Activated CD8-positive, alpha-beta memory T cell treated with anti-CD3 and anti-CD28 coated beads, Interleukin-2, amount 10 ng/mL, durations not matched to agents 7 days and 5 days (primary cell): ENCODE measurements around the gene EIF3B. TPM values are rescaled to one million over a fixed set of nuclear protein-coding genes. Genes with fewer than 3 reads are reported as not detected.
A peak's percentile ranks its signal among the peaks of the same experiment; 100 is the strongest.

ENCODE experiments used
- ATAC-seq: fragments of 150-1000 bp; cut with Tn5 transposase; one replicate; pipeline ENCODE4 v1.10.0; 2021; ENCODE audit warnings: moderate library complexity
- CTCF ChIA-PET: fragments of 350-600 bp; sonication (Branson Sonifier 250); formaldehyde crosslinking; loops from one replicate; lab custom pipeline; 2021; ENCODE audit warnings: antibody characterized with exemption; lab: Charles Lee
- DNase-seq: peaks from one replicate; pipeline ENCODE4 v3.0.0-alpha.2; 2020
- H3K27ac Mint-ChIP-seq: one replicate; pipeline ENCODE4 v1.8.0; 2021; ENCODE audit warnings: mild to moderate bottlenecking, mixed read lengths
- H3K27me3 Mint-ChIP-seq: one replicate; pipeline ENCODE4 v1.8.0; 2021; ENCODE audit warnings: mixed read lengths
- H3K36me3 Mint-ChIP-seq: one replicate; pipeline ENCODE4 v1.8.0; 2021; ENCODE audit warnings: mild to moderate bottlenecking, mixed read lengths
- H3K4me1 Mint-ChIP-seq: one replicate; pipeline ENCODE4 v1.8.0; 2021; ENCODE audit warnings: mixed read lengths
- H3K4me3 Mint-ChIP-seq: one replicate; pipeline ENCODE4 v1.8.0; 2021; ENCODE audit warnings: mild to moderate bottlenecking, moderate library complexity, mixed read lengths
- H3K9me3 Mint-ChIP-seq: one replicate; pipeline ENCODE4 v1.8.0; 2022; ENCODE audit warnings: low read depth, mixed read lengths
- total RNA-seq, 2 experiments: library from RNA; stranded (reverse); gene quantifications; one replicate each; pipeline ENCODE4 v1.2.3, GENCODE V29; 2021

Gene EIF3B
- total RNA-seq, 2 experiments from 2014 or later: 170 to 204 TPM

DNA sequence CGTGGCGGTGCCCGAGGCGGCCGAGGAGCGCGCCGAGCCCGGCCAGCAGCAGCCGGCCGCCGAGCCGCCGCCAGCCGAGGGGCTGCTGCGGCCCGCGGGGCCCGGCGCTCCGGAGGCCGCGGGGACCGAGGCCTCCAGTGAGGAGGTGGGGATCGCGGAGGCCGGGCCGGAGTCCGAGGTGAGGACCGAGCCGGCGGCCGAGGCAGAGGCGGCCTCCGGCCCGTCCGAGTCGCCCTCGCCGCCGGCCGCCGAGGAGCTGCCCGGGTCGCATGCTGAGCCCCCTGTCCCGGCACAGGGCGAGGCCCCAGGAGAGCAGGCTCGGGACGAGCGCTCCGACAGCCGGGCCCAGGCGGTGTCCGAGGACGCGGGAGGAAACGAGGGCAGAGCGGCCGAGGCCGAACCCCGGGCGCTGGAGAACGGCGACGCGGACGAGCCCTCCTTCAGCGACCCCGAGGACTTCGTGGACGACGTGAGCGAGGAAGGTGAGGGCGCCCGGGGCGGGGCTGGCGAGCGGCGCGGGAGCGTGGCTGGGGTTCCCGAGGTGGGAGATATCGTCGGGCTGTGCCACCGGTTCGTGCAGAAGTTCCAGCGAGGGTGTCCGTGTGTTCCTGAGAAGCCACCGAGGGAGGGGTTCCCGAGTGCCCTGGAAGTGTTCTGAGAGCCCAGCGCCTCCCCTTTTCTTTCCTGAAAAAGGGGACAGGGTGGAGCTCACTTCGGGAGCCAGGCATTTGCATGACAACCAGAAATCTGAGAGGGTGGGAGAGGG lies 495 bp downstream of the EIF3B start:
- peak; percentile 51 for DNase-seq
- peaks cover 33% of the 10 kb centered on the region for H3K4me1 Mint-ChIP-seq
- ATAC-seq: peak; percentile 20
- no peaks in the 10 kb centered on the region for H3K27me3 Mint-ChIP-seq
- peak overlapping the region; percentile 98 for H3K27ac Mint-ChIP-seq
- CTCF ChIA-PET: interaction anchor here (0.8 to 1.7 kb wide), 8 partner anchors 10 to 343 kb away, joined by 3 to 7 read pairs (median 3); partner anchors contain the start of genes CHST12 and MAD1L1
- peak overlapping the region; percentile 86 for H3K4me3 Mint-ChIP-seq
- peaks cover 14% of the 10 kb centered on the region for H3K36me3 Mint-ChIP-seq
- H3K9me3 Mint-ChIP-seq: no peaks in the 10 kb centered on the region

DNA sequence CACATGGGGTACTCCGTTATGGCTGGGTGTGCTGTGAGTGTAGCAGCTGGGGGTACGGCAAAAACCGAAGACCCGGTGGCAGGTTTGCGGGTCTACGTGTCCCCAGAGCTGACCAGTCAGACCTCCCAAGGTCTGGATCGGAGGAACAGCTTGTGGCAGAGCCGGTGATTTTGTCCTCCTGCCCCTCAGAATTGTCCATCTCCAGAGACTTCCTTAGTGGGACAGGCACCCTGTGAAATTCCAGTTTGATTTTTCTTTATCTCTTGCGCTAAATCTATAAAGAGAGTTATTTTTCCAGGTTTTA lies 1.0 kb downstream of the EIF3B start:
- CTCF ChIA-PET: interaction anchor here (0.8 to 1.7 kb wide), 6 partner anchors 10 to 343 kb away, joined by 3 to 7 read pairs (median 3); partner anchors contain the start of gene CHST12
- Mint-ChIP-seq H3K27me3 (no peaks in the 10 kb centered on the region), H3K4me1 (peaks cover 33% of the 10 kb centered on the region), H3K9me3 (no peaks in the 10 kb centered on the region), H3K27ac (peak overlapping the region; percentile 83), H3K4me3 (peak overlapping the region; percentile 80), H3K36me3 (peaks cover 18% of the 10 kb centered on the region)
- no peak for ATAC-seq
- DNase-seq: no peak

DNA sequence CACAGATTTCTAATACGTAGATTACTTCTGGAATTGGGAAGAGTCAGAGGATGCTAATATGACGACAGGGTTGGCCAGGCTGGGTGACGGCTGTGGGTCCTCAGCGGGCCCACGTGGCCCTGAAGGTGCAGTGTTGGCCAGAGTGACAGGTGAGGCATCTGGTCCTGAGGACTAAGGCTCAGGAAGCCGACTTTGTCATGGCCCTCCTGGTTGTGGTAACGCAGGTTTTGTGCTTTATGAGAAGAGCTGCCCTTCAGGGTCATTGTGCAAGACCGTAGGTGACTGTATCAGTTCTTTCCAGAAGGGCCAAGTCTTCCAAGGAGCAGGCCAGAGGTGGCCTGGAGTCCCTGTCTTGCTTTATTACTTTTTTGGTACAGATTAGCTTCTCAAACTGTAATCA lies 2.5 kb downstream of the EIF3B start:
- H3K9me3 Mint-ChIP-seq: no peaks in the 10 kb centered on the region
- ATAC-seq (no peak), DNase-seq (no peak)
- peak overlapping the region; percentile 32 for H3K27ac Mint-ChIP-seq
- CTCF ChIA-PET: interaction anchor here (0.8 to 1.2 kb wide), 2 partner anchors 9 to 74 kb away, joined by 3 to 4 read pairs; no protein-coding TSS in a partner anchor
- H3K4me1 Mint-ChIP-seq: peaks cover 32% of the 10 kb centered on the region
- H3K4me3 Mint-ChIP-seq: peak overlapping the region; percentile 1
- no peaks in the 10 kb centered on the region for H3K27me3 Mint-ChIP-seq
- peaks cover 22% of the 10 kb centered on the region for H3K36me3 Mint-ChIP-seq

DNA sequence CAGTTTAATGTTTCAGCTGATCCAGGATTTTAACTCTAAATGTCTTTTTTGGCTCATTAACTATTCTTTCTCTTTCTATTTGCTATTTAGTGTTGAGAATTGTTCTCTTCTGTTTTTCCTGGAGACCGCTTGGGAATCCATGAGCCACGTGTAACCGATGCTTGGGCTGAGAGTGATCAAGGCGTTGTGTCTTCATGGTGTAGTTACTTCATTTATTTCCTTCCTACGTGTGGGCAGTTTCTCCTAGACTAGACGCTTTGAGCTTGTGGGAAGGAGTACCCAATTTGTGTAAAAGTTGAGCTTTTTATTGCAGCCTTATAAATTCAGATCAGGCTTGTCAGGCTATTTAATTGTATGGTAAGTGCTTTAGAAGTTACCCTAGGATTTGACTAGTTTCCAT lies 2.9 kb downstream of the EIF3B start:
- H3K4me3 Mint-ChIP-seq: peak overlapping the region; percentile 1
- no peaks in the 10 kb centered on the region for H3K27me3 Mint-ChIP-seq
- peaks cover 32% of the 10 kb centered on the region for H3K4me1 Mint-ChIP-seq
- DNase-seq: no peak
- H3K9me3 Mint-ChIP-seq: no peaks in the 10 kb centered on the region
- no peak for ATAC-seq
- H3K36me3 Mint-ChIP-seq: peaks cover 26% of the 10 kb centered on the region
- peak overlapping the region; percentile 30 for H3K27ac Mint-ChIP-seq
- CTCF ChIA-PET: interaction anchor here (0.8 to 1.2 kb wide), 2 partner anchors 9 to 74 kb away, joined by 3 to 4 read pairs; no protein-coding TSS in a partner anchor

DNA sequence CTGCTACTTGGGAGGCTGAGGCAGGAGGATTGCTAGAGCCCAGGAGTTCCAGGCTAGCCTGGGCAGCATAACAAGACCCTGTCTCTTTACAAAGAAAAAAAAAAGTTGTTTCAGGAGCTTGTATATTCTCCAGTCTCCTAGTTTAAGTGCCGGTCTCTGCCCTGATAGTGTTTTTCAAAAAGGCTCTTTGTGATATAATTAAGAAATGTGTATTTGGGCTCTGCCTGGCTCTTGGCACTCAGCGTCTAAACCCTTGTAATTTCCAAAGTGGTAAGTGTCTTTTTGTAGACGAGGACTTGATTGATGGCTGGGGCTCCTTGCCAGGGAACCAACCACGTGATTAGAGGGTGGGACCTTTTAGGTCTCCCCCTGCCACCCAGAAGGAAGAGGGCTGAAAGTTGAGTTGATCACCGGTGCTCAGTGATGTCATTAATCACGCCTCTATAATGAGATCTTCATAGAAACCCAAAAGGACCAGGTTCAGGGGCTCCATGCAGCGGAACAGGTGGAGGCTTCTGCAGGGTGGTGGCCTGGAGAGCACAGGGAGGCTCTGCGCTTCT lies 4.4 kb downstream of the EIF3B start:
- no peak for ATAC-seq
- no peak for DNase-seq
- H3K4me1 Mint-ChIP-seq: peaks cover 22% of the 10 kb centered on the region
- peaks cover 39% of the 10 kb centered on the region for H3K36me3 Mint-ChIP-seq
- H3K9me3 Mint-ChIP-seq: no peaks in the 10 kb centered on the region
- no peaks in the 10 kb centered on the region for H3K27me3 Mint-ChIP-seq
- H3K27ac Mint-ChIP-seq: peak overlapping the region; percentile 6
- CTCF ChIA-PET: no interaction called here
- no peak overlapping the region for H3K4me3 Mint-ChIP-seq

DNA sequence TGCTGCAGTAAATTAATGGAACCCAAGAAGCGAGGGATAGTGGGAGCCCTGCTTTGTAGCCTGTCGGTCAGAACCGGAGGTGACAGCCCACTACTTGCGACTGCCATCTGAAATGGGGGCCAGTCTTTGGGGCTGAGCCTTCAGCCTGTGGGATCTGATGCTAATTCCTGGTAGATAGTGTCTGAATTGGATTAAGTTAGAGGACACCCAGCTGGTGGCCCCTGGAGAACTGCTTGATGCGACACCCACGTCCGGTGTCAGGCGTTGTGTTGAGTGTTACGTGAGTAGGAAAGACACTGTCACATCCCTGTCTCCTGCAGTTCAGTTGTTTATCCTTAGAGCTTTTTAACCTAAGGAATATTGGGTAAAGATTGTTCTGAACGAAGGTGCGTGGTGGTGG lies 5.0 kb downstream of the EIF3B start:
- H3K9me3 Mint-ChIP-seq: no peaks in the 10 kb centered on the region
- peak overlapping the region; percentile 45 for H3K27ac Mint-ChIP-seq
- peaks cover 20% of the 10 kb centered on the region for H3K4me1 Mint-ChIP-seq
- no peak for ATAC-seq
- DNase-seq: no peak
- H3K36me3 Mint-ChIP-seq: peaks cover 42% of the 10 kb centered on the region
- CTCF ChIA-PET: no interaction called here
- no peaks in the 10 kb centered on the region for H3K27me3 Mint-ChIP-seq
- H3K4me3 Mint-ChIP-seq: no peak overlapping the region

DNA sequence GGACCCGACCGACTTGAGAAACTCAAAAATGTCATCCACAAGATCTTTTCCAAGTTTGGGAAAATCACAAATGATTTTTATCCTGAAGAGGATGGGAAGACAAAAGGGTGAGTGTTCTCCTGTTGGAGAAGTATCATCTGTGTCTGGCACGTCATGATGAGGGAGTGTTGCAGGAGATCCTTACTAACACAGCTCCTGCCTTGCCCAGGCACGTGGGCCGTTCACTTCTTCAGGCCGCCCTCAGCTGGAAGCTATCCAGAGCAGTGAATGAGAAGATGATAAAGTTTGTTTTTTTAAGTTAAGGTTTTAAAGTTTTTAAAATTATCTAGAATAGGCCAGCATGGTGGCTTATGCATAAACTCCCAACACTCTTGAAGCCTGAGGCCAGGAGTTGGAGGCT lies 6.2 kb downstream of the EIF3B start:
- ATAC-seq (no peak), DNase-seq (no peak)
- Mint-ChIP-seq H3K36me3 (peaks cover 49% of the 10 kb centered on the region), H3K4me3 (no peak overlapping the region), H3K9me3 (no peaks in the 10 kb centered on the region), H3K27me3 (no peaks in the 10 kb centered on the region), H3K4me1 (peaks cover 20% of the 10 kb centered on the region), H3K27ac (no peak overlapping the region)
- CTCF ChIA-PET: no interaction called here

DNA sequence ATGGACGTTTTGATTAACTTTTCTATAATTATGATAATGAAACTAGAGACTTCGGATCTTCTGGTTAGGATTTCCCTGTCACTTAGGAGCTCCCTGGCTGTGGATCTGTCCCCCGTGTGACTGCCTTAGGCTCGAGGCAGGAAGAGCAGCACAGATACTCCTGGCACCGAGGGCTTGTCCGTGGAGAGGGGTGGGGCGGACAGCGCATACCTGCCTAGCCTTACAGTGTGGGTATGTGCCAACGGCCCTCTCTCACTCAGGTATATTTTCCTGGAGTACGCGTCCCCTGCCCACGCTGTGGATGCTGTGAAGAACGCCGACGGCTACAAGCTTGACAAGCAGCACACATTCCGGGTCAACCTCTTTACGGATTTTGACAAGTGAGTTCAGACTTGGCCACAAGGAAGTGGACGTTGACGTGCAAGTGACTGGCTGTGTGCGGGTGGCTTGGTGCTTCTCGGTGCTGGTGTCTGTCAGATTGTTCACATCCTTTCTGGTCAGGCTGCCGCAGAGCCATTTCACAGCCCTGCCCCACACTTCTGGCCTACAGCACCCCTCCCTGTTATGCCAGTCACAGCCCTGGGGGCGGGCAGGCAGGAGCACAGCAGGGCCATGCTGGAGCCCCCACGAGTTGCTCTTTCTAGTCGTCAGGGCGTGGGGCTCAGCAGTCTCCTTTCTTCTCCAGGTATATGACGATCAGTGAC lies 7.9 kb downstream of the EIF3B start:
- no peak for ATAC-seq
- Mint-ChIP-seq H3K36me3 (peaks cover 58% of the 10 kb centered on the region), H3K27ac (no peak overlapping the region), H3K27me3 (no peaks in the 10 kb centered on the region), H3K9me3 (no peaks in the 10 kb centered on the region), H3K4me3 (no peak overlapping the region), H3K4me1 (peaks cover 6% of the 10 kb centered on the region)
- CTCF ChIA-PET: no interaction called here
- DNase-seq: no peak

DNA sequence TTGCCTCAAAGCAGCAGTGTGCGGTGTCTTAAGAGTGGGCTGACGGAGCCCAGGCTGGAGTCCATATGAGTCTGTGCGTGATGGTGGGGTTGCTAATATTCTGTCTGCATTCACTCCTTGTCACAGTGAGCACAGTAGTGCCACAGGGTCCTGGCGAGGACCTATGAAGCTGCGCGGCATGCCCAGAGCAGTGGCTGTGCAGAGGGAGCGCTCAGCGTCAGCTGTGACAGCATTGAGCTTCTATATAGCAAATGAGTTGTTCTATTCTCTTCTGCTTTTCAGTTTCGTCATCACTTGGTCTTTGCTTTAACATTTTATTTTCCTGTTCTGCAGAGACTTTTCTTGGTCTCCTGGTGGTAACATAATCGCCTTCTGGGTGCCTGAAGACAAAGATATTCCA lies 14.5 kb downstream of the EIF3B start:
- ATAC-seq: no peak
- Mint-ChIP-seq H3K4me3 (no peak overlapping the region), H3K4me1 (no peaks in the 10 kb centered on the region), H3K36me3 (peaks cover 65% of the 10 kb centered on the region), H3K27ac (no peak overlapping the region), H3K27me3 (no peaks in the 10 kb centered on the region), H3K9me3 (no peaks in the 10 kb centered on the region)
- DNase-seq: no peak
- CTCF ChIA-PET: no interaction called here

DNA sequence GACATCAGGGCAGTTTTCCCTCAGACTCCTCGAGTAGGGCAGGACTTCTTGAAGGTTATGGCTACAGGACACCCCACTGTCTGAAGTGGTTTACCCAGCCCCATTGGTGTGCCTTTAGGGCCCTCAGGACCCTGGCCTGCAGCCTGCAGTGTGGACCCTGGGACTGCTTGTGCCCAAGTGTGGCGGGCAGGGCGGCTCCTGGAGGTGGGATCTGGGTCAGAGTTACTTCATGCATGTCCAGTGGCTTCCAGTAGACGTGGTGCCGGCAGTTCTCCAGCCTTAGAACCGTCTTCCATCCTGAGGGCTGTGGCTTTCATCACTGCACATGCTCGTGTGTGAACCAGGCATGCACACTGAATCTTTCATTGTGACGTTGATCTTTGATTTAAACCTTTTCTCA lies 16.7 kb downstream of the EIF3B start:
- peaks cover under 1% of the 10 kb centered on the region for H3K4me1 Mint-ChIP-seq
- CTCF ChIA-PET: no interaction called here
- H3K27ac Mint-ChIP-seq: no peak overlapping the region
- H3K36me3 Mint-ChIP-seq: peaks cover 70% of the 10 kb centered on the region
- no peak for ATAC-seq
- DNase-seq: no peak
- H3K27me3 Mint-ChIP-seq: no peaks in the 10 kb centered on the region
- no peaks in the 10 kb centered on the region for H3K9me3 Mint-ChIP-seq
- H3K4me3 Mint-ChIP-seq: no peak overlapping the region

DNA sequence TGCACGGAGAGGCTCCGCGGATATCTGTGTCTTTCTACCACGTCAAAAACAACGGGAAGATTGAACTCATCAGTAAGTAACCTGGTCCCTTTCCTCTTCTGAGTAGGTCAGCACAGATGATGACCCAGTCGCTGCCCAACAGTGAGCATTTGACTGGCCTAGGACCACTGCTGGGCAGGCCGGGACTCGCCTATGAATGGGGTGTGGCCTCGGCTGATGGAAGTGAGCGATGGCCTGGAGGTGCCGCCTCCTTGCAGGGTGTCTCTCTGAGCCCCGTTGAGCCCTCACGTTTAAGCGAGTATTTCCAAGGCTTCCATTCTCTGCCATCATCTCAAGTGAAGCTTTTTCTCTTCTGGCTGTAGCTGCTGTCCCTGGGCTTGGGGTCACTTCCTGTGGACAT lies 18.1 kb downstream of the EIF3B start:
- ATAC-seq (no peak), DNase-seq (no peak)
- H3K27ac Mint-ChIP-seq: no peak overlapping the region
- H3K4me3 Mint-ChIP-seq: no peak overlapping the region
- H3K36me3 Mint-ChIP-seq: peaks cover 68% of the 10 kb centered on the region
- no peaks in the 10 kb centered on the region for H3K27me3 Mint-ChIP-seq
- CTCF ChIA-PET: no interaction called here
- no peaks in the 10 kb centered on the region for H3K9me3 Mint-ChIP-seq
- H3K4me1 Mint-ChIP-seq: peaks cover 6% of the 10 kb centered on the region

DNA sequence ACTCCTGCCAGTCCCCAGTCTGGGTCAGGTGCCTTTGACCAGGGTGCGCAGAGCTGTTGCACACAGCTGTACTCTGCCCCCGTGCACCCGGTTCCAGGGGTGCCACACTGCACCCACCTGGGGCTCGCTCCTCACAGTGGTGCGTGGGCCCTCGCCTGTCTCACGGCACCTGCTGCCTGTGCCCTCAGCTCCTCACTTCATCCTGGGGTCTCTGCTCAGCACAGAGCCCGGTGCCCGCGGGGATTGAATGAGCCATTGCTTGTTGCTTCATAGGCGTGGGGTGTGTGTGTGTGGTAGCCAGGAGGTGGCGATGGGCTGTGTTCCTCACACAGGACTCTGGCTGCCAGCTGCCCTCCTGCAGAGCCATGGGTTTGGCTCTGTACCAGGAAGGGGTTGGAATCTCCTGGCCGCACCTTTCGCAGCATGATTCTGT lies 18.5 kb downstream of the EIF3B start:
- Mint-ChIP-seq H3K4me1 (peaks cover 6% of the 10 kb centered on the region), H3K9me3 (no peaks in the 10 kb centered on the region), H3K4me3 (no peak overlapping the region), H3K27ac (no peak overlapping the region), H3K27me3 (no peaks in the 10 kb centered on the region), H3K36me3 (peaks cover 70% of the 10 kb centered on the region)
- ATAC-seq (no peak), DNase-seq (no peak)
- CTCF ChIA-PET: no interaction called here

DNA sequence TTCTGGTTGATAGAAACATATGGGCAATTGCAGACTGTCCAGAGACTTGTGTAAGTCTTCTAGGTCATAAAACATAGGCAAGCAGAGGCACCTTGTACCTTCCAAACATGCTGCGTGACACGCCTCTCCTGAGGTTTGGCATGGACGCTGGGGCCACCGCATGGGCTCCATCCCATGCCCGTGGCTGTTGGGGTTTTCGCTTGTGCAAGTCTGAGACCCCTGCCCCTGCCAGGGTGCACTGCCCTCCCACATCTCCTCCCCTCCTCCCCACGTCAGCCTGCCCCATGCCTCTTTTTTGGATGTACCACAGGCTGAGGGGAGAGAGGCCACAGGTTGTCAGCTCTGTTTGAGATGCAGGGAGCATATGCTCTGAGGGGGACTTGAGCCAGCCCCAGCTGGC lies 19.0 kb downstream of the EIF3B start:
- no peak for ATAC-seq
- H3K27me3 Mint-ChIP-seq: no peaks in the 10 kb centered on the region
- H3K9me3 Mint-ChIP-seq: no peaks in the 10 kb centered on the region
- H3K4me3 Mint-ChIP-seq: no peak overlapping the region
- H3K4me1 Mint-ChIP-seq: peaks cover 6% of the 10 kb centered on the region
- DNase-seq: no peak
- no peak overlapping the region for H3K27ac Mint-ChIP-seq
- H3K36me3 Mint-ChIP-seq: peaks cover 73% of the 10 kb centered on the region
- CTCF ChIA-PET: no interaction called here
